Measurements from ENCODE around the gene TRAPPC6A. TPM values are rescaled to one million over a fixed set of nuclear protein-coding genes. Genes with fewer than 3 reads are reported as not detected.

The TRAPPC6A gene
- total RNA-seq, 4 donors from 2014 or later, result 55.9 to 82.3 (median 71.8) TPM

DNA sequence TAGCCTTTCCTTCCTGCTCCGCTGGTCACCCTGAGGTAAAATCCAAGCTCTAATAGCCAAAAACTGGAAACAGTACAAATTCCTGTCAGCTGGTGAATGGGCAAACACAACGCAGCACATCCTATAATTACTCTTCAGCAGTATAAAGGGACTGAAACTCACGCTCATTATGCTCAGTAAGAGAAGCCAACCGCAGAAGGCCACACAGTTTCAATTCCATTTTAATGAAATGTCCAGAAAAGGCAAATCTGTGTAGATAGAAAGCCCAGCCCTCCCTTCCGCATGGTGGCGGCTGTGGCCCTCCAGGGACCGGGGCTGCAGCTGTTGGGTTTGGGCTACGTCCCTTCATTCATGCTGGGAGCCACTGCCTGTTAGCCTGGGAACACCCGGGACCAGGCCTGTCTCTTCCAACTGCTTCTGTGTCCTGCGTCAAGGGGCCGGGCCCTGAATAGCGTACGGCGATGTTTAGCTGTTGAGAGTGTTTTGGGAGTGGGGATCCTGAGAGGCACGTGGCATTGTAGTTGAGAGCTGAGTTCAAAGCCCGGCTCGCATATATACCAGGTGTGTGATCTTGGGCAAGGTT is 40.8 kb downstream of the TRAPPC6A start:
- no peak overlapping the region for H3K4me3 ChIP-seq
- WGBS, result 83% methylated on average over 17 of the region's 17 CpGs
- no peak overlapping the region for H3K27ac ChIP-seq
- no peaks in the 10 kb centered on the region for H3K27me3 ChIP-seq
- H3K9me3 ChIP-seq, result no peaks in the 10 kb centered on the region
- DNase-seq (ENCODE audit: low spot score in 2 of 2), result no peak
- H3K36me3 ChIP-seq, result peaks cover 21% of the 10 kb centered on the region
- TF ChIP-seq, protein P1, sequence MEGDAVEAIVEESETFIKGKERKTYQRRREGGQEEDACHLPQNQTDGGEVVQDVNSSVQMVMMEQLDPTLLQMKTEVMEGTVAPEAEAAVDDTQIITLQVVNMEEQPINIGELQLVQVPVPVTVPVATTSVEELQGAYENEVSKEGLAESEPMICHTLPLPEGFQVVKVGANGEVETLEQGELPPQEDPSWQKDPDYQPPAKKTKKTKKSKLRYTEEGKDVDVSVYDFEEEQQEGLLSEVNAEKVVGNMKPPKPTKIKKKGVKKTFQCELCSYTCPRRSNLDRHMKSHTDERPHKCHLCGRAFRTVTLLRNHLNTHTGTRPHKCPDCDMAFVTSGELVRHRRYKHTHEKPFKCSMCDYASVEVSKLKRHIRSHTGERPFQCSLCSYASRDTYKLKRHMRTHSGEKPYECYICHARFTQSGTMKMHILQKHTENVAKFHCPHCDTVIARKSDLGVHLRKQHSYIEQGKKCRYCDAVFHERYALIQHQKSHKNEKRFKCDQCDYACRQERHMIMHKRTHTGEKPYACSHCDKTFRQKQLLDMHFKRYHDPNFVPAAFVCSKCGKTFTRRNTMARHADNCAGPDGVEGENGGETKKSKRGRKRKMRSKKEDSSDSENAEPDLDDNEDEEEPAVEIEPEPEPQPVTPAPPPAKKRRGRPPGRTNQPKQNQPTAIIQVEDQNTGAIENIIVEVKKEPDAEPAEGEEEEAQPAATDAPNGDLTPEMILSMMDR (IDR thresholded peaks at IDR 0.05), result no peak
- TF ChIP-seq POLR2A (IDR thresholded peaks at IDR 0.05) (no peak), POLR2AphosphoS5 (IDR thresholded peaks at IDR 0.05) (no peak), EP300 (IDR thresholded peaks at IDR 0.05) (no peak)
- H3K4me1 ChIP-seq, result peaks cover 23% of the 10 kb centered on the region

DNA sequence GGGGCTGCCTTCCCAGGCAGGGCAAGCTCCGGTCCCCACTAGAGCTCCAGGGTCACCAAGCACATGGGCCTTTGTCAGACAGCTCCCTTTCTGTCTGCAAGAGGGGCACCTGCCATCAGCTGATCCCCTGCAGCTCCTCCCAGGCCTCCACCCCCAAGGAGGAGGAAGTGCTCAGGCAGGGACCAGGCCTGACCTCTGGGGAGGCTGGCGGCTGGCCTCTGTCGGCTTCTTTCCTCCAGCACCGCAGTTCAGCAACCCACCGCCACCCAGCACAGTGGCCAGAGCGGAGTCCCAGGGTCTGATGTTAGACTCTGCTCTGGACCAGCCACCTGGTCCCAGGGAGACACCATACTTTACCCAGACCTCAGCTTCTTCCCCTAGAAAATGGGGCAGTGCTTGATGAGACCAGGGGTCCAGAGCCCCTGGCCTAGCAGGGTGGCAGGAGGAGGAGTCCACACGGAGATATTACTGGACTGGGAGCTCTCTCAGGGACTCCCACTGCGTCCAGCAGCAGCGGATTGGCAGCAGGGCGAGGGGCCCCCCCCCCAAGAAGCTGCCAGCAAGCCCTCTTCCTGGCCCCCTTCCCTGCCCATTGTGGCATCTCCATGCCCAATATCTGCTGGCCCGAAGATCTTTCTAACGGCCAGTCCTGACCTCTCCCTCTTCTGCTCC is 41.4 kb downstream of the TRAPPC6A start:
- peaks cover 23% of the 10 kb centered on the region for H3K4me1 ChIP-seq
- no peak overlapping the region for H3K4me3 ChIP-seq
- no peak for DNase-seq (ENCODE audit: low spot score in 2 of 2)
- WGBS, result 81% methylated on average over 6 of the region's 12 CpGs
- TF ChIP-seq EP300 (IDR thresholded peaks at IDR 0.05) (no peak), POLR2A (IDR thresholded peaks at IDR 0.05) (no peak), POLR2AphosphoS5 (IDR thresholded peaks at IDR 0.05) (no peak)
- TF ChIP-seq, protein P1 (IDR thresholded peaks at IDR 0.05), result no peak
- no peaks in the 10 kb centered on the region for H3K9me3 ChIP-seq
- no peaks in the 10 kb centered on the region for H3K27me3 ChIP-seq
- peaks cover 15% of the 10 kb centered on the region for H3K36me3 ChIP-seq
- no peak overlapping the region for H3K27ac ChIP-seq

DNA sequence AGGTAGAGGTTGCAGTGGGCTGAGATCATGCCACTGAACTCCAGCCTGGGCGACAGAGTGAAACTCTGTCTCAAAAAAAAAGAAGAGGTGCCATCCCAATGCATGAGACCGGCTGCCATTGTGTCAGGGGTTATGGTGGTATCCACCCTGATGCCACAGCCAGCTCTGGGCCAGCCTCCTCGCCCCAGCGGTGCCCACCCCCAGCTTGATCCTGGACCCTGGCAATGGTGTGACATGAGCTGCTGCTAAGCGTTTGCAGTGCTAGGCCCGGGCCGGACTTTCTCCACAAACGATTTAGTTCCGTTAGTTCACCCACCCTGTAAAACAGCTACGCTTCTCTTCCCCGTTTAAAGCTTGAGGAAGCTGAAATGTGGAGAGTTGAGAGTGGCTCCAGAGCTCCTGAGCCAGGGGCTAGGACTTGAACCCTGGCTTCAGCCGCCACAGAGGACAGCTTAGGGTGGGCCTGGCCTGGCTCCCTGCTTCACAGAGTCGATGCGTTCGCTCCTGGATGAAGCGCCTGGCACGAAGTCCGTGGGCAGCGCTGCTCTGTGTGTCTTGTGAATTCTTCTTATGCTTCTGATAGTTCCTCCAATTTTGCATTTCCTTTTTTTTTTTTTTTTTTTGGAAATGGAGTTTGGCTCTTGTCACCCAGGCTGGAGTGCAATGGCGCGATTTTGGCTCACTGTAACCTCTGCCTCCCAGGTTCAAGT is 42.7 kb downstream of the TRAPPC6A start:
- H3K27me3 ChIP-seq, result no peaks in the 10 kb centered on the region
- peaks cover 2% of the 10 kb centered on the region for H3K36me3 ChIP-seq
- peaks cover 23% of the 10 kb centered on the region for H3K4me1 ChIP-seq
- 87% methylated on average over 18 of the region's 21 CpGs for WGBS
- DNase-seq (ENCODE audit: low spot score in 2 of 2), result no peak
- H3K4me3 ChIP-seq, result no peak overlapping the region
- no peak for TF ChIP-seq POLR2A (IDR thresholded peaks at IDR 0.05)
- TF ChIP-seq, protein P1 (IDR thresholded peaks at IDR 0.05), result no peak
- no peak for TF ChIP-seq EP300 (IDR thresholded peaks at IDR 0.05)
- no peak for TF ChIP-seq POLR2AphosphoS5 (IDR thresholded peaks at IDR 0.05)
- H3K9me3 ChIP-seq, result no peaks in the 10 kb centered on the region
- H3K27ac ChIP-seq, result no peak overlapping the region

DNA sequence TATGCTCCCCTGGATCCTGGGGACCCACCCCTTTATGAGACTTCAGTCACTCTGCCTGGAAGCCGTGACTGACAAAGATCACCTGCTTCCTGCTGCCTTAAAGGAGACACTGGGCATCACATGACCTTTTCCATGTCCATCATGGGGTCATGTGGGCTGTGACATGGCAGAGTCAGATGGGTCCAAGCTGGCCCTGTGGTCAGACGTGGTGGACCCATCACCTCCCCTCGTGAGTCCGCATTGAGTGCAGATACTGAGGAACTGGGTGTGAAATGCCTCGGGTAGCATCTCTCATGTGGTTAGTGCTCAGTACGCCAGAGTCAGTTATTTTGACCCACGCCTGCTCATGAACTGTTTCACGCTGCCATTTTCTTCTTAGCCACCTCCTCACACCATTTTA is 44.4 kb downstream of the TRAPPC6A start:
- Histone ChIP-seq H3K4me3 (no peak overlapping the region), H3K27me3 (no peaks in the 10 kb centered on the region), H3K36me3 (no peaks in the 10 kb centered on the region), H3K27ac (no peak overlapping the region), H3K4me1 (peaks cover 19% of the 10 kb centered on the region), H3K9me3 (no peaks in the 10 kb centered on the region)
- TF ChIP-seq, protein P1 (IDR thresholded peaks at IDR 0.05), result no peak
- DNase-seq (ENCODE audit: low spot score in 2 of 2), result no peak
- 88% methylated on average over 5 of the region's 8 CpGs for WGBS

DNA sequence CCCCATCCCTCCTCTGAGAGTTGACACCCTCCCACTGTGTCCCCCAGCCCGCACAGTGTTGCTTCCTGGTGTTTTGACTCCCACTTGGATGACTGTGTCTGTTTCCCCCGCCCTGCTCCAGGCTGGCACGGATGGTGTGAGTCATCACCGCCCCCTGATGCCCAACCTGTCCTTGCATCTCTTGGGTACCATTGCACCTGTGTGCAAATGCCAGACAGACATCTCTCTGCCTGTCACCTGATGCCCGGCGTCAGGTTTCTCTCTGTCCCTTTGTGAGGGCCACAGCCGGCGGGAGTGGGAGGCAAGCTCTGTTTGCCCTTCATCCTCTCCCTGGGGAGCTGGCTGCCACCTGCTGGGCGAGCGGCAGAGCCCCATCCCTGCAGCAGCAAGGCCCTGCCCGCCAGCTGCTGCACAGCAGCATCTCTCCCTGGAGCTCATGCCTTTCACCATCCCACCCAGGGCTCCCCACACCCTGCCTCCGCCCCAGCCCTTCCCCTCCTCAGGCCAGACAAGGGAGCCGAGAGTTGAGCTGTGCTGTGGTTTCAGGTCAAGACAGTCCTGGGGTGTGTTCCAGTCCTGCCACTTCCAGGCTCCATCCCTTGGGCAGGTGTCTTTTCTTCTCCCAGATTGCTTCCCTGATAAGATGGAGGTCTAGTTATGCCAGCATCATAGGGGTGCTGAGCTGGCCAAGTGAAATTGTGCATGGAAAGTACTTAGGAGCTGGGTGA is 47.0 kb downstream of the TRAPPC6A start:
- DNase-seq (ENCODE audit: low spot score in 2 of 2), result no peak
- WGBS, result 63% methylated on average over 7 of the region's 13 CpGs
- Histone ChIP-seq H3K9me3 (no peaks in the 10 kb centered on the region), H3K4me3 (no peak overlapping the region), H3K4me1 (no peaks in the 10 kb centered on the region), H3K27me3 (no peaks in the 10 kb centered on the region), H3K36me3 (no peaks in the 10 kb centered on the region), H3K27ac (no peak overlapping the region)
- TF ChIP-seq POLR2A (IDR thresholded peaks at IDR 0.05) (no peak), POLR2AphosphoS5 (IDR thresholded peaks at IDR 0.05) (no peak), EP300 (IDR thresholded peaks at IDR 0.05) (no peak)
- TF ChIP-seq, protein P1 (IDR thresholded peaks at IDR 0.05), result no peak

Measured in suprapubic skin (tissue), 4 donors.